Measurements from ENCODE around the gene UTP4. TPM values are rescaled to one million over a fixed set of nuclear protein-coding genes. Genes with fewer than 3 reads are reported as not detected.
"Not testable (repeated sequence)": the region's sequence is repeated elsewhere in the genome, so short reads cannot be mapped to it uniquely, and the experiment has no call there.

UTP4 gene
- total RNA-seq, 2 experiments from 2014 or later = 159 to 160 TPM

DNA sequence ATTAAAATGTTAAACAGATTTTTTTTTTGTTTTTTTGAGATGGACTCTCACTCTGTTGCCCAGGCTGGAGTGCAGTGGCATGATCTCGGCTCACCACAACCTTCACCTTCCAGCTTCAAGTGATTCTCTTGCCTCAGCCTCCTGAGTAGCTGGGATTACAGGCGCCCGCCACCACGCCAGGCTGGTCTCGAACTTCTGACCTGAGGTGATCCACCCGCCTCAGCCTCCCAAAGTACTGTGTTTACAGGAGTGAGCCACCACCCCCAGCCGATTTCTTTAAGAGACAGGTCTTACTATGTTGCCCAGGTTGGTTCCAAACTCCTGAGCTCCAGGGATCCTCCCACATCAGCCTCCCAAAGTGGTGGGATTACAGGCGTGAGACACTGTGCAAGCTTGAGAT lies 8.0 kb upstream of the UTP4 start:
- CTCF ChIA-PET = interaction anchor here (0.7 to 2.9 kb wide), 10 partner anchors 8 to 1558 kb away, joined by 3 to 21 read pairs (median 3); partner anchors contain the start of genes CHTF8, HAS3 and UTP4
- POLR2A ChIA-PET = not testable (repeated sequence)

DNA sequence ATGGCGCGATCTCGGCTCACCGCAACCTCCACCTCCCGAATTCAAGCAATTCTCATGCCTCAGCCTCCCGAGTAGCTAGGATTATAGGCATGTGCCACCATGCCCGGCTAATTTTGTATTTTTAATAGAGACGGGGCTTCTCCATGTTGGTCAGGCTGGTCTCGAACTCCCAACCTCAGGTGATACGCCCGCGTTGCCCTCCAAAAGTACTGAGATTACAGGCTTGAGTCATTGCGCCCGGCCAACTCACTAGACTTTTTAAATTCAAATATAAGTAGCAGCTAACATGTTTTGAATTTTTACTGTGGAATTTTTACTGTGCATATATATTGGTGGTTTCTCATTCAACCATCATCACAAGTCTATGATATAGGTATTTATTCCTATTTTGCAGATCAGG lies 7.5 kb upstream of the UTP4 start:
- CTCF ChIA-PET = interaction anchor here (2.9 kb wide), 1 partner anchor 11 kb away, joined by 21 read pairs; no protein-coding TSS in a partner anchor
- POLR2A ChIA-PET = not testable (repeated sequence)

DNA sequence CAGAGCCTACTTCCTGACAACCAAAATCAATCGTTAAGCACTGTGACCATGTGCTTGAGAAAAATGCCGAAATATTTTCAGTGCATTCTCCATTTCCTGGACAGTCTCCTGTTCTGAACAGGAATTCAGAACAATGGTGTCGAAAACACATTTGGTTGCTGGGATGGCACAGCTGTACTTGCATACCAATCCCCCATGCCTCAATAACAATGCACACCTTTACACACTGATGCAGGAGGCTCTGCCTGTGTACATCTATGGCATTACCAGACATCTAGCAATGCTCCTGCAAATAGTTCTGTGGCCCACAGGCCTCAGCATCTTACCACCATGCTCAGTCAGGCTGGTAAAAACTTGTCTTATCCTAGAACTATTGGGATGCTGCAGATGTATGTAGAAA lies 6.2 kb upstream of the UTP4 start:
- ChIA-PET CTCF (no interaction called here), POLR2A (interaction anchor here (0.5 kb wide), 1 partner anchor 21 kb away, joined by 5 read pairs; the partner anchor contains the start of gene HAS3)

DNA sequence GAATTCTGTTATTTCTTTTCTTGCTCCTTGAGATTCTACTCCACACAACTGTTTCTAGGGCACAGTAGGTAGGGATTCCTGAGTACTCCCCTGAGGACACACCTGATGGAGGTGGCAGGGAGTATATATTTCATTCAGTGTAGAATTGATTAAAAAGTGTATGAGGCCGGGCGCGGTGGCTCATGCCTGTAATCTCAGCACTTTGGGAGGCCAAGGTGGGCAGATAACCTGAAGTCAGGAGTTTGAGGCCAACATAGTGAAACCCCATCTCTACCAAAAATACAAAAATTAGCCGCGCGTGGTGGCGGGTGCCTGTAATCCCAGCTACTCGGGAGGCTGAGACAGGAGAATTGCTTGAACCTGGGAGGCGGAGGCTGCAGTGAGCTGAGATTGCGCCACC lies 5.6 kb upstream of the UTP4 start:
- POLR2A ChIA-PET = interaction anchor here (0.5 kb wide), 1 partner anchor 21 kb away, joined by 5 read pairs; the partner anchor contains the start of gene HAS3
- CTCF ChIA-PET = interaction anchor here (1.1 kb wide), 1 partner anchor 14 kb away, joined by 3 read pairs; no protein-coding TSS in a partner anchor

DNA sequence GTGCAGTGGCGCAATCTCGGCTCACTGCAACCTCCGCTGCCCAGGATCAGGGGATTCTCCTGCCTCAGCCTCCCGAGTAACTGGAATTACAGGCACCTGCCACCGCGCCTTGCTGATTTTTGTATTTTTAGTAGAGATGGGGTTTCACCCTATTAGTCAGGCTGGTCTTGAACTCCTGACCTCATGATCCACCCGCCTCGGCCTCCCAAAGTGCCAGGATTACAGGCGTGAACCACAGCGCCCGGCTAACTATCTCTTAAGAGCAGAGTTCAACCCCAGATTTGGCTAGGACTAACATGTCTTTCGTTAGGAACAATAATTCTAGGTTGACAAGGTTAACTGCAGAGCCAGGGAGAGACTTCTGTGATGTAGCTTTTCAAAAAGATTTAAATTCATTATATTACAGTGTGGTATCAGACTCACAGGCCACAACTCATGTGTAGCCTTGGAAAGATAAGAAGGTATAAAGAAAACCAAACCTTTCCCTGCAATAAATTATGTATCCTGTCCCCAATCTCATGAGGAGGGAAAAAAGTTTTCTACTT lies 4.4 kb upstream of the UTP4 start:
- CTCF ChIA-PET = interaction anchor here (1.1 kb wide), 1 partner anchor 15 kb away, joined by 3 read pairs; no protein-coding TSS in a partner anchor
- POLR2A ChIA-PET = interaction anchor here (0.7 kb wide), 1 partner anchor 281 kb away, joined by 11 read pairs; no protein-coding TSS in a partner anchor

DNA sequence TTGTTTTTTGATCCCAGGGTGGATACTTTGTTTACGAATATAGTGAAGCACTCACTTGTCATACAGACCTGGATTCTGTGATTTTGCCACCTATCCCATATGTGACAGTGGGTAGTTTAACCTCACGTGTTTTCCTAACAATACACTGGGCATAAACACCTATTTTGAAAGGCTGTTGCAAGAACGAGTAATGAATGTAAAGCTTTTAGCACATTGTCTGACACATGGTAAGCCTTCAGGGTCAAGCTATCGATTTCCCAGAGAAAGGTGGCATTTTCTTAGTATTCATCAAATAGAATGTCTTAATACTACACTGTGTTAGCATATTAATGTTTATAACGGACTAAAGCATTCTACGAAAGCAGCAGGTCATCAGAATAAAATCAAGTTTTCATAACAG lies 2.0 kb upstream of the UTP4 start:
- CTCF ChIA-PET = interaction anchor here (0.9 kb wide), 1 partner anchor 602 kb away, joined by 3 read pairs; no protein-coding TSS in a partner anchor

DNA sequence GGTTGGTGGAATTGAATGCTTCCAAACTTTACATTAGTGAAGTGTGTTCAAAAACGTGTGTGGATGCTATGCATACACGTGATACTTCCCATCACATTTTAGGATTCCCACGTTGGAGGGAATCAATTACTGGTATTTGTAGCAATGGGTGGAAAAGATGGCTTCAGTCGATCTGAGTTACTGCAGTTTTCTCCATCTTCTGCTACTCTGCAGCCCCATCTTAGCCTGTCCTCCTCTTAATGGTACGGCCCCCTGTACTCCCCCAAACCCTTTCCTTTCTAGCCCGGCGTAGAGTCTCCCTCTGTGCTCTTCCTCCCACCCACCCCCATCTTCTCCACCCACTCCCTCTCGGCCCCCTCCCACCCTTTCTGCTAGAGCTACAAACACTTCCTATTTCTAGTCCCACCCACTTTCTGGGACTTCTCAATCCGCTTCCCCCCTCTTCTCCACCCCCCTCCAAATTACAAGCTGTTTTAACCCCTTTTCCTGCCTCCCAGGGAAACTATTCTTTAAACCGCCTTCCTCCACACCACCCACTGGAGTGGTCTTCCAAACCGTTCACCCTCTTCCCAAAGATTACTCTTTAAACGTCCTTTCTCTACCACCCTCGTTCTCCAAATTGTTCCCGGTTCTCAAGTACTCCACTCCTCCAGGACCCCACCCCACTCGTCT lies 1.1 kb upstream of the UTP4 start:
- POLR2A ChIA-PET = no interaction called here
- CTCF ChIA-PET = no interaction called here

More for the DNA sequence above, 2.0 kb upstream of the UTP4 start:
- POLR2A ChIA-PET = interaction anchor here (0.5 to 0.6 kb wide), 2 partner anchors 38 to 360 kb away, joined by 3 read pairs; no protein-coding TSS in a partner anchor

DNA sequence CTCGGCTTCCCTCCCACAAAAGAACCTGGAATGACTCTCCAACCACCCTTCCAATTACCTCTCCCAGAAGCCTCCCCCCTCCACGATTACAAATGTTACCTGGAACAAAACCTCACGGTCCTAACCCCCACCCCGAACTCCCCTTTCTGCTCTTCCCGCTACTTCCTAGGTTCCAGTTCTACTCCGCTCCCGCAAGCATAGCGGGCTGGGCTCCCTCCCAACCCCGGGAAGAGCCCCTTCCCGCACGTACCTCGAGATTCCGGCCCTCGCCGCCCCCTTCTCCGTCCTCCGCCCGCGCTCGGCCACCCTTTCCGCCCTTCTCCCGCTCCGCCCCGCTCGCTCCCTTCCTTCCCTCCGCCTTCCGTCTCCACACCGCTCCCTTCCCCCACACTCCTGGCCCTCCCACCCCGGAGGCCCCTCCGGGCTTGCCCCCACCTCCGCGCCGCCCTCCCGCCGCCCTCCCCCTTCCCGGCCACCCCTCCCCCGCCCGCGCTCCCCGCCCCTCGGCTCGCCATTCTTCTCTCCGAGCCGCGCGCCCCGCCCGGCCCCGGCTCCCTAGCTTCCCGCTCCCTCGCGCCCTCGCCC lies 518 bp upstream of the UTP4 start:
- CTCF ChIA-PET = interaction anchor here (0.6 to 1.6 kb wide), 3 partner anchors 8 to 153 kb away, joined by 3 to 5 read pairs (median 4); no protein-coding TSS in a partner anchor
- POLR2A ChIA-PET = interaction anchor here (0.5 to 1.2 kb wide), 2 partner anchors 192 to 288 kb away, joined by 3 to 5 read pairs; no protein-coding TSS in a partner anchor

DNA sequence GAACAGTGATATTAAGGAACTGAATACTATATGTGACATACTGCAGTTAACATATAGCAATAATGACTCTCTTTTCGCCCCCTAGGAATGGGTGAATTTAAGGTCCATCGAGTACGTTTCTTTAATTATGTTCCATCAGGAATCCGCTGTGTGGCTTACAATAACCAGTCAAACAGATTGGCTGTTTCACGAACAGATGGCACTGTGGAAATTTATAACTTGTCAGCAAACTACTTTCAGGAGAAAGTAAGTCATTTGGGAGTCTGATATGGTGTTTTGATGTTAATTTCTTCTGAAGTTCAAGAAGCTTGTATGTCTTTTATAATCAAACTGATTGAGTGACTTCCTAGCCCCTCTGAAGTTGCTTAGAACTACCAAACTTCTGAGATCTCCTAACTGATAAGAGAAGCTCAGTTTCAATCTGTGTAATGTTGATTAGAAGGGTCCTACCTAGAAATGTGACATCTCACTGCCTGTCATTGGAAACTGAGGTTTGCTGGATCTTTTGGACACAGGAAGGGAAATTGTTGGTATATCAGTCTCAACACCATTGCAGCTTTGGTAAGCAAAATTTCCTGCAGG lies 1.0 kb downstream of the UTP4 start:
- ChIA-PET CTCF (interaction anchor here (0.6 to 1.6 kb wide), 7 partner anchors 10 to 154 kb away, joined by 3 to 5 read pairs (median 3); no protein-coding TSS in a partner anchor), POLR2A (interaction anchor here (0.5 to 1.3 kb wide), 5 partner anchors 20 to 289 kb away, joined by 3 to 6 read pairs (median 3); no protein-coding TSS in a partner anchor)

DNA sequence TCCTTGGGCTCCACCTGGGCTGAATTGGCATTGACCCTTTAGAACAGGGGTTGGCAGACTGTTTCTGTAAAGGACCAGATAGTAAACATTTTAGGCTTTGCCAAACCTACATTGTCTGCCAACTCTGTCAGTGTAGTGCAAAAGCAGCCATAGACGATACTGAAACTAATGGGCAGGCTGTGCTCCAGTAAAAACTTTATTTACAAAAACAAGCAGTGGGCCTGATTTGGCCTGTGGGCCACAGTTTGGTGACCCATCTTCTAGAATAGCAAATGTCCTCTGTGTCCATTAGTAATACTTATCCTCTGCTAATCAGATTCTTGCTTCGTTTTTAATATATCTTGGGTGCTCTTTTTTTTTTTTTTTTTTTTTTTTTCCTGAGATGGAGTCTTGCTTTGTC lies 6.2 kb downstream of the UTP4 start:
- ChIA-PET CTCF (no interaction called here), POLR2A (no interaction called here)

DNA sequence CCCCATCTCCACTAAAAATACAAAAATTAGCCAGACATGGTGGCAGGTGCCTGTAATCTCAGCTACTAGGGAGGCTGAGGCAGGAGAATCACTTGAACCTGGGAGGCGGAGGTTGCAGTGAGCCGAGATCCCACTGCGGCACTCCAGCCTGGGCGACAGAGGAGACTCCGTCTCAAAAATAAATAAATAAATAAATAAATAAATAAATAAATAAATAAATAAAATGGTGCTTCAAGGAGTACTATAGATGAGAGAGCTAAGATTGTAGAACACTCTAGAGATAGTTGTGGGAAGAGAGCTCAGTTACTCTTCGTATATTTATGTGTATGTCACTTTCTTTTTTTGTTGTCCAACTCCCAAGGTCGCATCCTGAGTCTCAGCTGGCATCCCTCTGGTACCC lies 7.0 kb downstream of the UTP4 start:
- POLR2A ChIA-PET, CTCF ChIA-PET: not testable (repeated sequence)

DNA sequence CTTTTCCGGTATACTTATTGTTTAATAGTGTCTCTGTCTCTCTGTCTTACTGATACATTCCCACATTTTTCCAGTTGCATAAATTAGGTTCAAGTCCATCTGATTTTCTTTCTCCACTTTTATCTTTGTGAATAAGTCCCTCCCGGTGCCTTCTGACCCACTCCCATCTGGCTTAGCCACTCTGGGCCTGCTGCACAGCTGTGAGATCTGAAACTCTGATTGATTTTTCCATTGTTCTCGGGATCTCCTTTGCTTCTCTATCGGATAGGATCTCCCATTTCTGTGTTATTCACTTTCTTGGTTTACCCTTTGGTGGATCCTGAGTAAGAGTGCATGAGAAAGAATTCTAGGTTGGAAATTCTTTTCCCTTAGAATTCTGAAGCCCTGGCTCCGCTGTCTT lies 8.6 kb downstream of the UTP4 start:
- ChIA-PET POLR2A (no interaction called here), CTCF (no interaction called here)

DNA sequence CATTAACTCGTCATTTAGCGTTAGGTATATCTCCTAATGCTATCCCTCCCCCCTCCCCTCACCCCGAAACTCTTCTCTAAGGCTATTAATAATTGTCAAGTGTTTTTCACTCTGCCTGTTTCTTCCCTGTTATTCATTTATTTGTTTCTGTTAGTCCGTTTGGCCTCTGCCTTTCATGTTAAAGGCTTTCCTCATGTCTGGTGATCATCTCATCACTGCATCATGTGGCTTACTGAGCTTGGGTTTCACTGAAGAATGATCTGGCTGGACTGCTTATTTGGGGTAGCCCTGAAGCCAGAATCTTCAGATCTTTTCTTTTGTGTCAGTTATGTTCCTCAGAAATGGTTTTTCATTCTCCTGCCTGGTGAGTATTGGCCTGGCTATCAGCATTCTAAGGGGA lies 9.5 kb downstream of the UTP4 start:
- ChIA-PET CTCF (no interaction called here), POLR2A (no interaction called here)

DNA sequence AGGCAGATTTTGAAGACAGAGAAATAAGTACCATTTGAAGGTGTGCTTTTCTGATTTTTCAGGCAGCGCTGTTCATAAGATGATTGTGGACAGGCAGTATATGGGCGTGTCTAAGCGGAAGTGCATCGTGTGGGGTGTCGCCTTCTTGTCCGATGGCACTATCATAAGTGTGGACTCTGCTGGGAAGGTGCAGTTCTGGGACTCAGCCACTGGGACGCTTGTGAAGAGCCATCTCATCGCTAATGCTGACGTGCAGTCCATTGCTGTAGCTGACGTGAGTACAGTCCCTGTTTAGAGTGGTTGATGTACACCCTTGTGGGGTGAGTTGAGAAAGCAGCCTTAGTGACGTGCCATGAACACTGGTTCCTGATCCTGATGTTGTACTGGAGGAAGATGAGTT lies 10.7 kb downstream of the UTP4 start:
- ChIA-PET CTCF (no interaction called here), POLR2A (no interaction called here)

DNA sequence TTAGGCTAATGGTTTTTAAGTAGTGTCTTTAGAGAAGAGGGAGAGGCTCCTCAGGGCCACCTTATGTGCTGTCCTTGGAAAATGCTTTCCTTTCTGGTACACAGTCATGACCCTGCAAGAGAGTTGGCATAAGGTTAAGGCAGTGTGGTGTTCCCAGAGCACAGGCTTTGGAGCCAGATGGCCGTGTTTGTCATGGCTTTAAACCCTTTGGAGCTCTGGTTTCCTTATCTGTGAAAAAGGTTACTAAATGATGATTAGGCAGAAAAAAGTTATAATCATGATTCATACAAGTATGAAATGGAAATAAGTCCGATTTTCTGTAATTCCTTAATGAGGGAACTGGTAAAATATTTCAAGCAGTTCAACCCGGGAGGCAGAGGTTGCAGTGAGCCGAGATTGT lies 13.2 kb downstream of the UTP4 start:
- CTCF ChIA-PET = interaction anchor here (0.7 kb wide), 1 partner anchor 31 kb away, joined by 3 read pairs; no protein-coding TSS in a partner anchor
- POLR2A ChIA-PET = interaction anchor here (0.7 kb wide), 1 partner anchor 13 kb away, joined by 4 read pairs; no protein-coding TSS in a partner anchor

DNA sequence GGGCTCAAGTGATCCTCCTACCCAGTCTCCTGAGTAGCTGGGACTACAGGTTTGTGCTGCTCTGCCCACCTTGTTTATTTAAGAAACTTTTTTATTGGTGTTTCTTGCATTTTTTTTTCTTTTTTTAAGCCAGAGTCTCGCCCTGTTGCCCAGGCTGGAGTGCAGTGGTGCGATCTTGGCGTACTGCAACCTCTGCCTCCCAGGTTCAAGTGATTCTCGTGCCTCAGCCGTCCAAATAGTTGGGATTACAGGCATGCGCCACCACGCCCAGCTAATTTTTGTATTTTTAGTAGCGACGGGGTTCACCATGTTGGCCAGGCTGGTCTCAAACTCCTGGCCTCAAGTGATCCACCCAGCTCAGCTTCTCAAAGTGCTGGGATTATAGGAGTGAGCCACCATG lies 17.2 kb downstream of the UTP4 start:
- CTCF ChIA-PET = interaction anchor here (1.6 to 2.1 kb wide), 3 partner anchors 17 to 40 kb away, joined by 6 to 8 read pairs (median 6); no protein-coding TSS in a partner anchor

DNA sequence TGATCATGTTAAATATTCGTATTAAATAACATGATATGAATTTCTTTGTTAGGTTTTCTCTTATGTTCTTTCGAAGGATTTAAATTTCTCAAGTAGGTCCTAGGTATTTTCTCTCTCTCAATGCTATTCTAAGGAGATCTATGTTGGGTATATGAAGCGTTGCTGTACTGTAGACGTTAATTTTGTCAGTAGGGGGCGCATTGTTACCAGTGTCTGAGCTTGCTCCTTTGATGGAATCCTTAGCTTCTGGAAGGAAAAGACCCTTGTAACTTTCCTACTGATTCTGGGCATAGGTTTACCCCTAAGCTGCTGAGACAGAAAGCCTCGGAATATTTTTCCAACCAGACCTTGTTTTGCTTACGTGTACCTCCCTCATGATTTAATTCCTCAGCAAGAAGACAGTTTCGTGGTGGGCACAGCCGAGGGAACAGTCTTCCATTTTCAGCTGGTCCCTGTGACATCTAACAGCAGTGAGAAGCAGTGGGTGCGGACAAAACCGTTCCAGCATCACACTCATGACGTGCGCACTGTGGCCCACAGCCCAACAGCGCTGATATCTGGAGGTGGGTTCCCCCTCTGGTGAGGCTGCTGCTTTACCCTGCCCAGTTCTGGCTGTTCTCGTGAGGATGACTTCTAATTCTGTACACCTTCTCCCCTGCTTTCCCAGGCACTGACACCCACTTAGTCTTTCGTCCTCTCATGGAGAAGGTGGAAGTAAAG lies 17.9 kb downstream of the UTP4 start:
- ChIA-PET POLR2A (interaction anchor here (0.6 to 0.9 kb wide), 2 partner anchors 162 to 228 kb away, joined by 3 to 4 read pairs; no protein-coding TSS in a partner anchor), CTCF (interaction anchor here (0.6 to 2.1 kb wide), 6 partner anchors 14 to 215 kb away, joined by 3 to 8 read pairs (median 6); no protein-coding TSS in a partner anchor)

More for the DNA sequence above, 17.2 kb downstream of the UTP4 start:
- POLR2A ChIA-PET = interaction anchor here (0.6 to 0.9 kb wide), 2 partner anchors 18 to 162 kb away, joined by 4 read pairs; no protein-coding TSS in a partner anchor

DNA sequence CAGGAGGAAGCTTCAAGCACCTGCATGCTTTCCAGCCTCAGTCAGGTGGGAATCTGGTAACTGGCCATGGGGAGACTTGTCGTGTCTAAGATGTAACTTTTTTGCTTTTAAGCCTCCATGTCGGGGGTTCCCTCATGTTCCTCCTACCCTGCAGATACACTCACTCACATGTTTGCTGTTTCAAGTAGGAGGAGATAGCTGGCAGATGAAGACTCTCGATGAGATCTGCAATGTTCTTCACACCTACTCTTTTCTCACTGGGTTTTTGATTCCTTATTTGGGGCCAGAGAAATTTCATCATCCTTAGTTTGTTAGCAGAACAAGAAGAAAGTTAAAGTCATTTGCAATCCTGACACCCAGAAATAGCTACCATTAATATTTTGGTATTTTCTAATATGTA lies 24.7 kb downstream of the UTP4 start:
- ChIA-PET CTCF (interaction anchor here (1.4 to 1.7 kb wide), 3 partner anchors 9 to 21 kb away, joined by 3 to 8 read pairs (median 4); no protein-coding TSS in a partner anchor), POLR2A (interaction anchor here (0.5 kb wide), 1 partner anchor 31 kb away, joined by 4 read pairs; no protein-coding TSS in a partner anchor)

DNA sequence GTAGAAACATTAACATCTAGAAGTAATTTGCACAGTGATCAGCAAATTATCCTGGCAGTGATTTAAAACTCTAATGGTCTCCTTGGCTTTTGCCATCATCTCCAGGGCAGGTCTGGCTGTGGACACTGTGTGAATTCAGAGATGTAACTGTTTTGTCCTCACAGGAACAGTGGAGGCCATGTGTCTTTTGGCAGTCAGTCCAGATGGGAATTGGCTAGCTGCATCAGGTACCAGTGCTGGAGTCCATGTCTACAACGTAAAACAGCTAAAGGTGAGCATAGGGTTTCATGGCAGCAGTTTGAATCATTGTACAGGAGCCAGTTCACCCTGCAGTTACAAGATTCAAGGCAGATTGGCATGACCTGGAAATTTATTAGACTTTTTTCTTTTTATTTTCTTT lies 27.7 kb downstream of the UTP4 start:
- ChIA-PET CTCF (no interaction called here), POLR2A (no interaction called here)

Measured in activated CD8-positive, alpha-beta memory T cell treated with anti-CD3 and anti-CD28 coated beads for 36 hours (primary cell).